GM19372 (cell line): Measurements from ENCODE around the gene MRPS26.
A peak's percentile ranks its signal among the peaks of the same experiment; 100 is the strongest.
"Not testable (repeated sequence)": the region's sequence is repeated elsewhere in the genome, so short reads cannot be mapped to it uniquely, and the experiment has no call there.

ENCODE experiments used
- ATAC-seq: cut with Tn5 transposase; IDR thresholded peaks from one replicate; pipeline ENCODE4 v1.9.1; 2021; ENCODE audit warnings: mild to moderate bottlenecking, low read depth, moderate library complexity; ENCODE audit not compliant: unreplicated experiment

The MRPS26 gene

GRCh38 chr20:3045816-3046676, at the start of gene MRPS26:
TSS of gene MRPS26 (plus strand) at chr20:3046052. CDS start at chr20:3046069, 17 bp downstream.
- ATAC-seq = peak; percentile 92

GRCh38 chr20:2998728-2999127, 47.1 kb upstream of the MRPS26 start:
- ATAC-seq = no peak

GRCh38 chr20:3000852-3001523, 44.9 kb upstream of the MRPS26 start:
- ATAC-seq = no peak

- no peak for ATAC-seq
Observed at GRCh38 chr20:3003416-3003815, 42.4 kb upstream of the MRPS26 start.

- no peak for ATAC-seq
Observed at GRCh38 chr20:3010985-3011723, 34.7 kb upstream of the MRPS26 start.

GRCh38 chr20:3011752-3012151, 34.1 kb upstream of the MRPS26 start:
- no peak for ATAC-seq

- ATAC-seq = no peak
Observed at GRCh38 chr20:3013771-3014170, 32.1 kb upstream of the MRPS26 start.

- no peak for ATAC-seq
Observed at GRCh38 chr20:3014179-3014578, 31.7 kb upstream of the MRPS26 start.

GRCh38 chr20:3014662-3015061, 31.2 kb upstream of the MRPS26 start:
- no peak for ATAC-seq

GRCh38 chr20:3015302-3015701, 30.6 kb upstream of the MRPS26 start:
- ATAC-seq = not testable (repeated sequence)

GRCh38 chr20:3021327-3021726, 24.5 kb upstream of the MRPS26 start:
- no peak for ATAC-seq

- ATAC-seq = no peak
Observed at GRCh38 chr20:3021777-3022176, 24.1 kb upstream of the MRPS26 start.

- ATAC-seq = not testable (repeated sequence)
Observed at GRCh38 chr20:3022559-3023490, 23.0 kb upstream of the MRPS26 start.

- ATAC-seq = no peak
Observed at GRCh38 chr20:3027987-3028386, 17.9 kb upstream of the MRPS26 start.

GRCh38 chr20:3031524-3032147, 14.2 kb upstream of the MRPS26 start:
- ATAC-seq = no peak

GRCh38 chr20:3032624-3033023, 13.2 kb upstream of the MRPS26 start:
- no peak for ATAC-seq

- ATAC-seq = no peak
Observed at GRCh38 chr20:3037654-3038053, 8.2 kb upstream of the MRPS26 start.

- no peak for ATAC-seq
Observed at GRCh38 chr20:3038454-3038853, 7.4 kb upstream of the MRPS26 start.

- ATAC-seq = no peak
Observed at GRCh38 chr20:3039426-3039825, 6.4 kb upstream of the MRPS26 start.

- ATAC-seq = no peak
Observed at GRCh38 chr20:3040086-3040485, 5.8 kb upstream of the MRPS26 start.
